HepG2 (cell line): ENCODE measurements around the gene SURF2. TPM values are rescaled to one million over a fixed set of nuclear protein-coding genes. Genes with fewer than 3 reads are reported as not detected.

Experiments used
- ATAC-seq: fragments of 200-7000 bp; cut with Tn5 transposase; 3 replicates; pipeline ENCODE4 v1.9.1; 2020; ENCODE audit warnings: mild to moderate bottlenecking, moderate library complexity
- BruUV-seq: library from RNA; stranded (reverse); fragments of 400-500 nt; replicated peaks from 2 replicates; lab custom pipeline; 2021; lab: Mats Ljungman, UMichigan
- CTCF ChIA-PET: fragments of 300-600 bp; formaldehyde crosslinking; extraction: SDS; loops from one replicate; lab custom pipeline; 2021; ENCODE audit warnings: low total read pairs, inconsistent platforms, low intra/inter-chr PET ratio; lab: Yijun Ruan, JAX
- POLR2A ChIA-PET: fragments of 350-600 bp; sonication (Branson Sonifier 250); formaldehyde crosslinking; loops from one replicate; lab custom pipeline; 2020; ENCODE audit warnings: antibody characterized with exemption, inconsistent platforms; lab: Yijun Ruan, JAX
- DNase-seq: peaks from one replicate; pipeline ENCODE4 v3.0.0-alpha.2; 2015; ENCODE audit warnings: low spot score
- FAIRE-seq: peaks from 3 replicates; lab custom pipeline; 2011; peaks lifted over from hg19 to GRCh38; lab: Jason Lieb, UNC
- H2AFZ ChIP-seq: one replicate; pipeline ENCODE4 v1.6.1; 2011; ENCODE audit warnings: low read length, inconsistent platforms
- H3K27ac ChIP-seq: fragments of 300-600 bp; 3 replicates; pipeline ENCODE4 v1.8.0; 2011; ENCODE audit warnings: mixed run types, mild to moderate bottlenecking, mixed read lengths, low read length, inconsistent platforms; ENCODE audit not compliant: insufficient read depth; ENCODE audit errors: extremely low read length
- H3K27me3 ChIP-seq, 2 experiments: fragments of 200-600 bp in 1 of 2; 2 replicates in 1 of 2; 3 replicates in 1 of 2; pipeline versions ENCODE4 v1.6.0 to v1.8.0; 2011; ENCODE audit warnings: low read length in 2 of 2, mild to moderate bottlenecking in 2 of 2, moderate library complexity in 2 of 2, inconsistent platforms in 1 of 2; ENCODE audit not compliant: insufficient read depth in 2 of 2, control insufficient read depth in 1 of 2
- H3K36me3 ChIP-seq, 2 experiments: fragments of 200-600 bp in 1 of 2; replicated peaks in 1 of 2; 2 replicates in 1 of 2; 3 replicates in 1 of 2; pipeline versions ENCODE4 v1.5.1 to v1.8.0; 2011; ENCODE audit warnings: low read length in 2 of 2, inconsistent platforms in 1 of 2; ENCODE audit not compliant: insufficient read depth in 2 of 2, control insufficient read depth in 1 of 2
- H3K4me1 ChIP-seq: 2 replicates; pipeline ENCODE4 v1.5.1; 2012; ENCODE audit warnings: low read length, inconsistent platforms; ENCODE audit not compliant: insufficient read depth
- H3K4me2 ChIP-seq: 2 replicates; pipeline ENCODE4 v1.6.0; 2011; ENCODE audit warnings: low read depth, low read length, inconsistent platforms
- H3K4me3 ChIP-seq, 3 experiments: fragments of 200-600 bp in 1 of 3; sonication (generic), shearing (Covaris generic) in 1 of 3; replicated peaks in 1 of 3; 2 replicates each; pipeline ENCODE4 v1.5.1; 2011 to 2016; ENCODE audit warnings: low read length in 3 of 3, inconsistent platforms in 2 of 3, low read depth in 2 of 3, mild to moderate bottlenecking in 2 of 3, control low read depth in 1 of 3, mixed read lengths in 1 of 3; ENCODE audit not compliant: insufficient read depth in 1 of 3
- H3K79me2 ChIP-seq: one replicate; pipeline ENCODE4 v1.6.1; 2011; ENCODE audit warnings: low read length, inconsistent platforms; ENCODE audit not compliant: insufficient read depth
- H3K9ac ChIP-seq: 2 replicates; pipeline ENCODE4 v1.6.0; 2011; ENCODE audit warnings: mild to moderate bottlenecking, low read depth, low read length, inconsistent platforms; ENCODE audit not compliant: insufficient read depth
- H3K9me3 ChIP-seq: 2 replicates; pipeline ENCODE4 v1.5.1; 2012; ENCODE audit warnings: mild to moderate bottlenecking, low read length
- H4K20me1 ChIP-seq: 2 replicates; pipeline ENCODE4 v1.6.0; 2011; ENCODE audit warnings: inconsistent platforms, mild to moderate bottlenecking, low read length, moderate library complexity; ENCODE audit not compliant: insufficient read depth
- ELF4 ChIP-seq: sonication (generic); formaldehyde crosslinking; IDR thresholded peaks from 2 replicates; pipeline ENCODE4 v1.5.0; 2020; ENCODE audit warnings: missing genetic modification reagents, mild to moderate bottlenecking, moderate library complexity, borderline replicate concordance
- HCFC1 ChIP-seq: fragments of 150-350 bp; IDR thresholded peaks from 2 replicates; pipeline ENCODE4 v1.6.1; 2014; ENCODE audit warnings: low read depth, low read length
- HOXA9 ChIP-seq: sonication (generic); formaldehyde crosslinking; IDR thresholded peaks from 2 replicates; pipeline ENCODE4 v1.8.1; 2022; ENCODE audit warnings: missing genetic modification reagents, mild to moderate bottlenecking, moderate library complexity, borderline replicate concordance
- ISX ChIP-seq: sonication (generic); formaldehyde crosslinking; conservative IDR thresholded peaks from 2 replicates; pipeline ENCODE4 v1.5.0; 2020; ENCODE audit warnings: missing genetic modification reagents
- NR2C2 ChIP-seq: sonication (generic); formaldehyde crosslinking; IDR thresholded peaks from 2 replicates; pipeline ENCODE4 v1.4.0; 2020; ENCODE audit warnings: missing genetic modification reagents, mild to moderate bottlenecking, moderate library complexity, borderline replicate concordance
- POLR2A ChIP-seq, 2 experiments: IDR thresholded peaks; 2 replicates each; pipeline ENCODE4 v1.6.1; 2011; ENCODE audit warnings: low read depth in 2 of 2, low read length in 2 of 2, mild to moderate bottlenecking in 1 of 2, moderate library complexity in 1 of 2; ENCODE audit not compliant: insufficient read depth in 1 of 2
- TBX2 ChIP-seq: sonication (generic); formaldehyde crosslinking; IDR thresholded peaks from 2 replicates; pipeline ENCODE4 v1.5.0; 2020; ENCODE audit warnings: missing genetic modification reagents, mild to moderate bottlenecking, borderline replicate concordance
- ZBTB20 ChIP-seq: sonication (generic); formaldehyde crosslinking; IDR thresholded peaks from 2 replicates; pipeline ENCODE4 v1.8.1; 2023; ENCODE audit warnings: missing genetic modification reagents, low read depth, mild to moderate bottlenecking, borderline replicate concordance
- ZC3H13 ChIP-seq: sonication (generic); formaldehyde crosslinking; IDR thresholded peaks from 2 replicates; pipeline ENCODE4 v1.8.1; 2023; ENCODE audit warnings: mild to moderate bottlenecking, missing genetic modification reagents, moderate library complexity
- ZMYM4 ChIP-seq: sonication (generic); formaldehyde crosslinking; IDR thresholded peaks from 2 replicates; pipeline ENCODE4 v1.8.1; 2023; ENCODE audit warnings: mild to moderate bottlenecking, missing genetic modification reagents
- ZNF274 ChIP-seq: sonication (generic); formaldehyde crosslinking; IDR thresholded peaks from 2 replicates; pipeline ENCODE4 v1.5.1; 2020; ENCODE audit warnings: mild to moderate bottlenecking, missing genetic modification reagents
- ZNF484 ChIP-seq: sonication (generic); formaldehyde crosslinking; IDR thresholded peaks from 2 replicates; pipeline ENCODE4 v1.5.1; 2020; ENCODE audit warnings: mild to moderate bottlenecking, low read depth, missing genetic modification reagents, borderline replicate concordance
- ZNF747 ChIP-seq: sonication (generic); formaldehyde crosslinking; IDR thresholded peaks from 2 replicates; pipeline ENCODE4 v1.8.1; 2023; ENCODE audit warnings: missing genetic modification reagents, mild to moderate bottlenecking, borderline replicate concordance
- ZSCAN25 ChIP-seq: sonication (generic); formaldehyde crosslinking; IDR thresholded peaks from 2 replicates; pipeline ENCODE4 v1.8.0; 2022; ENCODE audit warnings: mild to moderate bottlenecking, missing genetic modification reagents
- WGBS: methylation state at CpG from one replicate; pipeline ENCODE4 v1.1.6; 2017; ENCODE audit warnings: low lambda C conversion rate; 5-methylcytosine and 5-hydroxymethylcytosine counted together
- in situ Hi-C: cut with HindIII; loops from 2 replicates; pipeline ENCODE4 v1.10.0; 2017; ENCODE audit warnings: low pct_unique_long_range_greater_than_20kb; ENCODE audit not compliant: extremely low pct_ligation_motif_present
- intact Hi-C: fragments of 100-400 bp; cut with micrococcal nuclease; formaldehyde crosslinking; loops from one replicate; pipeline ENCODE4 v1.10.0; 2022; ENCODE audit not compliant: unreplicated experiment
- polyA plus RNA-seq, 8 experiments: library from polyadenylated mRNA; depleted of rRNA in 3 of 8; stranded (reverse) in 7 of 8; unstranded in 1 of 8; fragments of >200 nt; fragmentation: Illumina TruSeq in 4 of 8; extraction: Trizol in 4 of 8; gene quantifications; 2 replicates each; pipeline versions ENCODE4 v1.2.1 to v1.2.3, GENCODE V29; 2011 to 2016; ENCODE audit warnings: low read depth in 4 of 8, missing spikeins in 1 of 8, mixed read lengths in 1 of 8; ENCODE audit not compliant: insufficient read depth in 1 of 8
- total RNA-seq, 5 experiments: library from RNA; depleted of rRNA; stranded (reverse); fragments of >200 nt; fragmentation: Illumina TruSeq; extraction: Trizol; gene quantifications; 2 replicates each; pipeline ENCODE4 v1.2.3, GENCODE V29; 2016; ENCODE audit warnings: low read depth in 1 of 5
- TF ChIP-seq, protein P1 (sequence below), 2 experiments: IDR thresholded peaks; 2 replicates each; pipeline ENCODE4 v1.6.1; 2011 to 2012; ENCODE audit warnings: low read length in 2 of 2, borderline replicate concordance in 1 of 2, low read depth in 1 of 2, mild to moderate bottlenecking in 1 of 2, moderate library complexity in 1 of 2
- TF ChIP-seq, protein P2 (sequence below): sonication (generic); formaldehyde crosslinking; IDR thresholded peaks from 2 replicates; pipeline ENCODE4 v1.5.0; 2020; ENCODE audit warnings: missing genetic modification reagents

The SURF2 gene
- total and polyA plus RNA-seq, 2 of the 13 experiments (the other 11 are each of a cell fraction or from before 2014, with no cell fraction given) = 6.3 to 13.6 TPM

- H3K27ac ChIP-seq = peak overlapping the region; percentile 97
- in situ Hi-C loops (no loop called here), intact Hi-C loops (no loop called here)
- WGBS = under 1% methylated on average over 8 of the region's 39 CpGs
- TSS peak; percentile 79 for BruUV-seq
- H3K36me3 ChIP-seq = peaks cover 8 to 32% of the 10 kb centered on the region in 2 experiments; a peak in 4 of 5 replicates
- no peaks in the 10 kb centered on the region for H3K9me3 ChIP-seq
- no peak overlapping the region for H2AFZ ChIP-seq
- DNase-seq (peak; percentile 67), FAIRE-seq (peak; percentile 75), ATAC-seq (peak; percentile 46)
- no peaks in the 10 kb centered on the region for H3K27me3 ChIP-seq
- ChIA-PET POLR2A (interaction anchor here (0.6 to 2.0 kb wide), 11 partner anchors 9 to 650 kb away, joined by 3 to 13 read pairs (median 4); partner anchors contain the start of genes BRD3OS, CACFD1, MED22 and RPL7A), CTCF (no interaction called here)
- H3K4me1 ChIP-seq = peaks cover 78% of the 10 kb centered on the region
- H3K4me2 ChIP-seq = peak overlapping the region; percentile 73
- peaks cover 49% of the 10 kb centered on the region for H4K20me1 ChIP-seq
- H3K79me2 ChIP-seq = peaks cover 53% of the 10 kb centered on the region
- H3K9ac ChIP-seq = peak overlapping the region; percentile 99
- H3K4me3 ChIP-seq = peak overlapping the region; percentile 66 to 86 (median 76)
- TF ChIP-seq ZNF747 (CRISPR knock-in tag) (no peak), ZNF484 (CRISPR knock-in tag) (no peak), ZBTB20 (no peak), HOXA9 (CRISPR knock-in tag) (no peak), ISX (CRISPR knock-in tag) (peak; percentile 50; the same call in 1 of the 2 replicates), ZMYM4 (CRISPR knock-in tag) (peak; percentile 51; the same call in 1 of the 2 replicates), ELF4 (peak; percentile 73; the same call in 1 of the 2 replicates), ZSCAN25 (0 out of 2 replicates have a peak, but pooled peaks have one; percentile 20), ZC3H13 (no peak), HCFC1 (no peak), NR2C2 (CRISPR knock-in tag) (peak; percentile 54; the same call in 1 of the 2 replicates), ZNF274 (CRISPR knock-in tag) (peak; percentile 42; the same call in 1 of the 2 replicates), POLR2A (IDR thresholded peaks at IDR 0.05; ENCODE audit: insufficient read depth in 1 of 2, low read depth in 2 of 2, low read length in 2 of 2) (peak; percentile 64 to 86), TBX2 (CRISPR knock-in tag) (peak; percentile 32; the same call in 1 of the 2 replicates)
- TF ChIP-seq, protein P1, sequence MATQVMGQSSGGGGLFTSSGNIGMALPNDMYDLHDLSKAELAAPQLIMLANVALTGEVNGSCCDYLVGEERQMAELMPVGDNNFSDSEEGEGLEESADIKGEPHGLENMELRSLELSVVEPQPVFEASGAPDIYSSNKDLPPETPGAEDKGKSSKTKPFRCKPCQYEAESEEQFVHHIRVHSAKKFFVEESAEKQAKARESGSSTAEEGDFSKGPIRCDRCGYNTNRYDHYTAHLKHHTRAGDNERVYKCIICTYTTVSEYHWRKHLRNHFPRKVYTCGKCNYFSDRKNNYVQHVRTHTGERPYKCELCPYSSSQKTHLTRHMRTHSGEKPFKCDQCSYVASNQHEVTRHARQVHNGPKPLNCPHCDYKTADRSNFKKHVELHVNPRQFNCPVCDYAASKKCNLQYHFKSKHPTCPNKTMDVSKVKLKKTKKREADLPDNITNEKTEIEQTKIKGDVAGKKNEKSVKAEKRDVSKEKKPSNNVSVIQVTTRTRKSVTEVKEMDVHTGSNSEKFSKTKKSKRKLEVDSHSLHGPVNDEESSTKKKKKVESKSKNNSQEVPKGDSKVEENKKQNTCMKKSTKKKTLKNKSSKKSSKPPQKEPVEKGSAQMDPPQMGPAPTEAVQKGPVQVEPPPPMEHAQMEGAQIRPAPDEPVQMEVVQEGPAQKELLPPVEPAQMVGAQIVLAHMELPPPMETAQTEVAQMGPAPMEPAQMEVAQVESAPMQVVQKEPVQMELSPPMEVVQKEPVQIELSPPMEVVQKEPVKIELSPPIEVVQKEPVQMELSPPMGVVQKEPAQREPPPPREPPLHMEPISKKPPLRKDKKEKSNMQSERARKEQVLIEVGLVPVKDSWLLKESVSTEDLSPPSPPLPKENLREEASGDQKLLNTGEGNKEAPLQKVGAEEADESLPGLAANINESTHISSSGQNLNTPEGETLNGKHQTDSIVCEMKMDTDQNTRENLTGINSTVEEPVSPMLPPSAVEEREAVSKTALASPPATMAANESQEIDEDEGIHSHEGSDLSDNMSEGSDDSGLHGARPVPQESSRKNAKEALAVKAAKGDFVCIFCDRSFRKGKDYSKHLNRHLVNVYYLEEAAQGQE (IDR thresholded peaks at IDR 0.05; ENCODE audit: borderline replicate concordance in 1 of 2, low read depth in 1 of 2, low read length in 2 of 2) = 0 out of 4 replicates have a peak, but pooled peaks of 1 of the 2 experiments have one; percentile 30
- TF ChIP-seq, protein P2, sequence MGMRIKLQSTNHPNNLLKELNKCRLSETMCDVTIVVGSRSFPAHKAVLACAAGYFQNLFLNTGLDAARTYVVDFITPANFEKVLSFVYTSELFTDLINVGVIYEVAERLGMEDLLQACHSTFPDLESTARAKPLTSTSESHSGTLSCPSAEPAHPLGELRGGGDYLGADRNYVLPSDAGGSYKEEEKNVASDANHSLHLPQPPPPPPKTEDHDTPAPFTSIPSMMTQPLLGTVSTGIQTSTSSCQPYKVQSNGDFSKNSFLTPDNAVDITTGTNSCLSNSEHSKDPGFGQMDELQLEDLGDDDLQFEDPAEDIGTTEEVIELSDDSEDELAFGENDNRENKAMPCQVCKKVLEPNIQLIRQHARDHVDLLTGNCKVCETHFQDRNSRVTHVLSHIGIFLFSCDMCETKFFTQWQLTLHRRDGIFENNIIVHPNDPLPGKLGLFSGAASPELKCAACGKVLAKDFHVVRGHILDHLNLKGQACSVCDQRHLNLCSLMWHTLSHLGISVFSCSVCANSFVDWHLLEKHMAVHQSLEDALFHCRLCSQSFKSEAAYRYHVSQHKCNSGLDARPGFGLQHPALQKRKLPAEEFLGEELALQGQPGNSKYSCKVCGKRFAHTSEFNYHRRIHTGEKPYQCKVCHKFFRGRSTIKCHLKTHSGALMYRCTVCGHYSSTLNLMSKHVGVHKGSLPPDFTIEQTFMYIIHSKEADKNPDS (CRISPR knock-in tag) = peak; percentile 41; the same call in 1 of the 2 replicates
These were observed 18.9 kb downstream of the SURF2 start for GRCh38 chr9:133375116-133375723.
